Kidney capillary endothelial cell (primary cell): ENCODE results near the gene CFL1.

Source experiments
- DNase-seq: peaks from one replicate; pipeline ENCODE4 v3.0.0-alpha.2; 2018; ENCODE audit warnings: low spot score

Gene CFL1

DNA sequence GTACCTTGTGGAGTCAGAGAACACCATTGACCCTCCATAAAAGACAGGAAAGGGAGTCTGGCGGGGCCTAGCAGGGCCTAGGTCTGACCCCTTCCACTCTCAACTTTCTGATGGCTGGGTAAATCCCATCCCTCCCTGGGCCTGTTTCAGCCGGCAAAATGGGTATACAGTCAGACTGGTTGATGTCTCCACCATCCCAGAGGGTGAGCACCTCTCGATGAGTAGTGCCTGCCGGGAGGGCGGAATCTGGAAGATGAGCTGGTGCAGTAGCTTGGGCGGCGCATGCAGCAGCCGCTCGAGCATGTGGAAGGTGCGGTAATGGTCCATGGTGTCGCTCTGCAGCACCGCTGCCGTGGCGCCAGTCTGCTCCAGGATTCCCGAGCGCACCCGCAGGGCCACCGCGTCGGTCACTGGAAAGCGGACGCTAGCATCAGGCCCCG is 29.8 kb upstream of the CFL1 start:
- DNase-seq, result no peak

DNA sequence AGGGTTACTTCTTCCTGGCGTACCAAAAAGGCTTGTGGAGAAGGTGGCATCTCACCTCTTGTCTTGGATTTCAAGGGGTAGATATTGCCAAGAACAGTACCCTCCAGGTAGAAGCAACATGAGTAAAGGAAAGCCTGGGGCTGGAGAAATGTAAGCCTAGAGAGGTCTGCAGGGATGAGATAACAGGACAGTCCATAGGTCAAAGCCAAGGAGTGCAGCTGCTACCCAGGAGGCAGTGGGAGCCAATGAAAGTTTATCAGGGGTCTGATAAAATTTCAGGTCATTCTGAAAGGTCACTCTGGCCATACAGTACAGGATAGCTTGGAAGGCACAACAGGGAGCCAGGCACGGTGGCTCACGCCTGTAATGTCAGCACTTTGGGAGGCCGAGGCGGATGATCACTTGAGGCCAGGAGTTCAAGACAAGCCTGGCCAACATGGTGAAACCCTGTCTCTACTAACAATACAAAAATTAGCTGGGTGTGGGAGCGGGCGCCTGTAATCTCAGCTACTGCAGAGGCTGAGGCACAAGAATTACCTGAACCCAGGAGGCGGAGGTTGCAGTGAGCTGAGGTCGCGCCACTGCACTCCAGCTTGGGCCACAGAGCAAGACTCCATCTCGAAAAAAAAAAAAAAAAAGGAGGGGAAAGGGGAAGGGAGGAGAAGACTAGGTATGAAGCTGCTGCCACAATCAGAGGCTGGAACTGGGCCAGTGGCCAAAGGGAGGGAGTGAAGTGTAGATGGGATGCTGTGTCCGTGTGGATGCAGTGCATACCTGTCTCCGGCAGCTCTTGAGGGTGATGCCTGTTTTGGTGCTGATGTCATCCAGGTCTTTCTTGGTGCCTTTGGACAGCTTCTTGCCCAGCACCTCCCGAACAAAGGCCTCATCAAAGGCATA is 29.1 kb upstream of the CFL1 start:
- DNase-seq, result no peak

DNA sequence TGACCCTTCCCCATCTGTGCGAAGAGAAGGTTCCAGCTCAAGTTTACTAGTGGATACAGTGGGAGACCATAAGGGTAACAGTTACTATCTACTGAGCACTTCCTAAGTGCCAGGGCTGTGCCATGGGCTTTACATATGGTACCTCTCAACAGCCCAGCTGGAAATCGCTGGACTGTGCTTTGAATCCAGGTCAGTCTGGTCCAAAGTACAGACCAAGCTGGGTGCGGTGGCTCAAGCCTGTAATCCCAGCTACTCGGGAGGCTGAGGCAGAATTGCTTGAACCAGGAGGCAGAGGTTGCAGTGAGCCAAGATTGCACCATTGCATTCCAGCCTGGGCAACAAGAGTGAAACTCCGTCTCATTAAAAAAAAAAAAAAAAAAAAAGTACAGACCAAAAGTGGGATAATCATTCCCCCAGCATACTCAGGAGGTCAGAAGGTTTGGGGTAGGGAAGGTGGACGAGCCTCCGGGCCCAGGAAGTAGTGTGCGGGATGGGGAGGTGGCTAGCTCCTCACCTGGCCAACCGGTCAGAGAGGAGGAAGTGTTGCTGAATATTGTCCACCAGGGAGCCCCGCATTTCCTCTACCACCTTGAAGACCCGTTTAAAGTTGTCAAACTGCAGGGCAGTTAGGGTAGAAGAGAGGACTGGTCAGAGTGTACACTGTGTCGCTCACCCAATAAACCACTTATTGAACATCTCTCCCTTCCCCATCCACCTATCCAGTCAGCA is 28.0 kb upstream of the CFL1 start:
- no peak for DNase-seq

DNA sequence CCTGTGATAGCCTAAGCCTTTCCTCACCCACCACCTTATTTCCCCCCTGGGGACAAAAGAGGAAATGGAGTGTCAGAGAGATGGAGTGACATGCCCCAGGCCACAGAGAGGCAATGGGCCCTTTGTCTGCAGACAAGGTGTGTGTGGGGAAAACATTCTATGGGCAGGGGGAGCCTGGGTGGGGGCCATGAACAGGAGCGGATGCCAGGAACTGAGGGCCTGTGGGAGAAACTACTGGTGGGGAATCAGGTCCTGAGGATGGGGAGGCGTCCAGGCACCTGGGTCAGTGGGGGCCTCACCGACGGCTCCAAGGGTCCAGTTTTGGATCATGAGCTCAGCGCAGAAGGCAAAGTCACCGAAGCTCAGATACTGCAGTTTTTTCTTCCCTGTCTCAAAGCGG is 27.3 kb upstream of the CFL1 start:
- no peak for DNase-seq

DNA sequence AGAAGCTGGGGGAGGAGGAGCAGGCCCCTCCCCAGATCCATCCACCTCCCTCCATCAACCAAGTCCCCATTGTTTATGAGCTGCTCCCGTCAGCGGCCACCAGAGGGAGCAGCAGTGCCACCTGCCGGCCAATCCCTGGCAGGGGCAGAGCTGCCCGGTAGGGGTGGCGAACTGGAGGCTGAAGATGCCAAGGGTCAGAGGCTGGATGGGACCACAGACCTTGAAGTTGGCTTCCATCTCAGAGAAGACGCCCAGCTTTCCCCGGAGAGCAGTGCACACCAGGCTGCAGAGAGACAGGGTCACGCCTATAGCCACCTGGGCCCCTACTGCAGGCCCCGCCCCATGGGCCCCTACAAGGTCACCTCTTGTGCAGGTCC is 26.7 kb upstream of the CFL1 start:
- peak; percentile 83 for DNase-seq

DNA sequence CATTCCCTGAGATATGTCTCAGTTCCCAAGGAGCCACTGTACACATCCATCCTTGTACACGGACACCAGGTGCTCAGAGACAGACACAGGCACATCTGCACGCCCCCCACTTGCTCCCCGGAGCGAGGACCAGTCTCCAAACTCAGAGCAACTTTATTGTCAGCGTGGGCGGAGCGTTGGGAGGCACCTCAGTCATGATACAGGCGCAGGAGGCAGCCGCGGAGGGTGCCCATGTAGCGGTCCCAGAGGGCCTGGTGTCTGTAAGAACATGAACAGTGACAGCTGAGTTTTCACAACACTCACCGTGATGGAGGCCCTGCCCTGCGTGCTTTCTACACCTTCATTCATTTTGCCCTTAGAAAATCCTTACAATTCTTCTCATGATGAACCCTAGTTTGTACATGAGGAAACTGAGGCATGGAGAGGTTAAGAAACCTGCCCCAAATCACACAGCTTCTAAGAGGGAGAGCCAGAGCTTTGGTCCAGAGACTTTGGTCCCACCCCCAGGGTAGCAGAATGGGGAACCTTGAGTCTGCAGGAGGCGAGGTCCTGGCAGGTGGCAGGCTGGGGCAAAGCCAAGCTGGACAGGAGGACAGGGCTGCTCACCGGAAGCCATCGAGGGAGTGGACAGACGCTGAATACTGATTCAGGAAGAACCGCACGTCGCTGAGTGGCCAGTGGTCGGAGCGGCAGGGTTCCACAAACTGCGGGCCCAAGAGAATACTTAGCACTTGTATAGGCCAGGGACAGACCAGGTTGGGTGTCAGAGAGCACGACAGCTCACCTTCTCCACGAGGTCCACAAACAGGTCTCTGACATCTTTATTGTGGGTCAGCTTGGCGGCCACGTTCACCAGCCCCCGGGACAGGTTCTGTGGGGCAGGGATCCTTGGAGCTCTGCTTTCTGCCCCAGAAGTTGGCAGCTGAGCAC is 26.1 kb upstream of the CFL1 start:
- no peak for DNase-seq

DNA sequence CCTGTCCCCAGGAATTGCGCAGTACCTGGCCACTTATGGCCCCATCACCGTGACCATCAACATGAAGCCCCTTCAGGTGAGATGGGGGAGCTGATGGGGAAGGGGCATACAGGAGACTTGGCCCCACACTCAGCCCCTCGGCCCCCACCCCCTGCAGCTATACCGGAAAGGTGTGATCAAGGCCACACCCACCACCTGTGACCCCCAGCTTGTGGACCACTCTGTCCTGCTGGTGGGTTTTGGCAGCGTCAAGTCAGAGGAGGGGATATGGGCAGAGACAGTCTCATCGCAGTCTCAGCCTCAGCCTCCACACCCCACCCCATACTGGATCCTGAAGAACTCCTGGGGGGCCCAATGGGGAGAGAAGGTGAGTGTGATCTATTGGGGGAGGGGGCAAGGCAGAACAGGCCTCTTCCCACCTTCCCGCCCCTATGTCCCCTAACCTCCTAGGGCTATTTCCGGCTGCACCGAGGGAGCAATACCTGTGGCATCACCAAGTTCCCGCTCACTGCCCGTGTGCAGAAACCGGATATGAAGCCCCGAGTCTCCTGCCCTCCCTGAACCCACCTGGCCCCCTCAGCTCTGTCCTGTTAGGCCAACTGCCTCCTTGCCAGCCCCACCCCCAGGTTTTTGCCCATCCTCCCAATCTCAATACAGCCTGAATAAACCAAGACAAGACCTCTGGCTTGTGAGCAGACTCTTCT is 25.2 kb upstream of the CFL1 start:
- DNase-seq, result no peak

DNA sequence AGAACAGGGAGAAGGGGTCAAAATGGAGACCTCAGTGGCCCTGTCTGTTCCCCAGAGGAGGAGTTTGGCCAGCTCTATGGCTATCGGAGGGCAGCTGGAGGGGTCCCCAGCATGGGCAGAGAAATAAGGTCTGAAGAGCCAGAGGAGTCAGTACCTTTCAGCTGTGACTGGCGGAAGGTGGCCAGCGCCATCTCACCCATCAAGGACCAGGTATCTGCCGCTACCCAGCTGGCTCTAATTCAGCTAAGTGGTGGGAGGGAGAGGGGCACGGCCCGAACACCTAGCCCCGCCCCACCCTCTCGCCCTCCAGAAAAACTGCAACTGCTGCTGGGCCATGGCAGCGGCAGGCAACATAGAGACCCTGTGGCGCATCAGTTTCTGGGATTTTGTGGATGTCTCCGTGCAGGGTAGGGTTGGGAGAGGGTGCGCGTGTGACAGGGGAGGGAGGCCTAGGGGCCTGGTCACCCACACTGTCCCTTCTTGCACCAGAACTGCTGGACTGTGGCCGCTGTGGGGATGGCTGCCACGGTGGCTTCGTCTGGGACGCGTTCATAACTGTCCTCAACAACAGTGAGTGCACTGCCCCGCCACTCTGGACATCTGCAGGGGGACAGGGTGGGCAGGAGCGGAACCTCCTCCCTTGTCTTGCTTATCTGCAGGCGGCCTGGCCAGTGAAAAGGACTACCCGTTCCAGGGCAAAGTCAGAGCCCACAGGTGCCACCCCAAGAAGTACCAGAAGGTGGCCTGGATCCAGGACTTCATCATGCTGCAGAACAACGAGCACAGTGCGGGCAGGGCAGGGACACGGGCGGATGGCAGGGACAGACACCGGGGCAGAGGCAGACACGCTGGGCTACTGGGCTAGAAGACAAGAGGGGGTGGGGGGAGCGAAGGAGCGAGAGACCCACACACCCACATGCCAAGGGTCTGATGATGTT is 24.4 kb upstream of the CFL1 start:
- no peak for DNase-seq

DNA sequence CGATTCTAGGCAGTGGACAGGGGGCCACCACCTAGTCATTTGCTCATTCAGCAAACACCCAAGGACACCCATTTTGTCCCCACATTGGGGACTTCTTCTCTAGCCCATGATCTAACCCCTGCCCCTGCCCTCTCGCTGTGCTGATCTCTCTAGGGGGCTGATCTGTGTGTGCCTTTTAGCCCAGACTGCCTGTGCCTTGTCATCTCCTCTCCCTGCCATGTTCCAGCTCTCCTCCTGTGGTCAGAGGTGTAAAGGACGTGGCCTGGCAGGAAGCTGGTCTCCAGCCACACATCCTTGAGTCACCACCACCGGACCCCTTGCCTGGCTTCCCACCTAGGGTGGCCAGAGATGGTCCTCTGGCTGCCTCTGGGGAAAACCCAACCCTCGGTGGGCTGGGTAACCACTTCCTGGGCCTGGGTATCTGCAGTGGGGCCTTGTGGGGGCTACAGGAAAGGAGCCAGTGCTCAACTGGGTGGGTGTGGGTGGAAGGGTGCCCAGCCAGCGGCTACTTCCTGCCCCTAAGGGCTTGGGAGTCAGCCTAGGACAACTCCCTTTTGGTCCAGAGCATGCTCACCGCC is 23.0 kb upstream of the CFL1 start:
- DNase-seq, result no peak

DNA sequence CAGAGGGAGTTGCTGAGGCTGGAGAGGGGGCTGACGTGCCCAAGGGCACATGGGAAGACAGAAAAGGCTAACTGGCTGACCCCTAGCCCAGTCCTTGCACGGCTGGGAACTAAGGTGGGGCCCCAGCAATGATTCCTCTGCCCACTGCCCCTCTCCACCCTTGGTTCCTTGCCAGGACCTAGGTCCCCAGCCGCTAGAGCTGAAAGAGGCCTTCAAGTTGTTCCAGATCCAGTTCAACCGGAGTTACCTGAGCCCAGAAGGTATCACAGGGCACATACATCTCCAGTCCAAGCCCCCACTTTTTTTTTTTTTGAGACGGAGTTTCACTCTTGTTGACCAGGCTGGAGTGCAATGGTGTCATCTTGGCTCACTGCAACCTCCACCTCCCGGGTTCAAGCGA is 22.0 kb upstream of the CFL1 start:
- no peak for DNase-seq

DNA sequence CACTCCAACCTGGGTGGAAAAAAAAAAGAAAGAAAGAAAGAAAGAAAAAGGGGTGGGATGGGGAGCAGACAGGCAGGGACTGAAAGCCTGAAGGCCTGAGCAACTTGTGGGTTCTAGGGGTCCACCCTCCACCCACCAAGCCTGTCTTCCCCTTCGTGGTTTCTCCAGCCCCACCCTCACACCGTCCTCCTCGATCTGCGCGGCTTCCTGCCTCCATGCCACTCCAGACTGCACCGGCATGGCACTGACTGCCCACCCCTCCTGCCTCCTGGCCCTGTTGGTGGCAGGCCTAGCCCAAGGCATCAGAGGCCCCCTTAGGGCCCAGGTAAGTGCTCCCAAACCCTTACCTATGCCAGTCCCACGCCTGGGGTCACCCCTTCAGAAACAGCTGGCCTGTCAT is 21.6 kb upstream of the CFL1 start, which contains the start of gene CTSW:
CTSW (plus strand) TSS at position 221 of the 400 bp plus-strand sequence; CDS start at position 239, 18 bp downstream.
- no peak for DNase-seq

DNA sequence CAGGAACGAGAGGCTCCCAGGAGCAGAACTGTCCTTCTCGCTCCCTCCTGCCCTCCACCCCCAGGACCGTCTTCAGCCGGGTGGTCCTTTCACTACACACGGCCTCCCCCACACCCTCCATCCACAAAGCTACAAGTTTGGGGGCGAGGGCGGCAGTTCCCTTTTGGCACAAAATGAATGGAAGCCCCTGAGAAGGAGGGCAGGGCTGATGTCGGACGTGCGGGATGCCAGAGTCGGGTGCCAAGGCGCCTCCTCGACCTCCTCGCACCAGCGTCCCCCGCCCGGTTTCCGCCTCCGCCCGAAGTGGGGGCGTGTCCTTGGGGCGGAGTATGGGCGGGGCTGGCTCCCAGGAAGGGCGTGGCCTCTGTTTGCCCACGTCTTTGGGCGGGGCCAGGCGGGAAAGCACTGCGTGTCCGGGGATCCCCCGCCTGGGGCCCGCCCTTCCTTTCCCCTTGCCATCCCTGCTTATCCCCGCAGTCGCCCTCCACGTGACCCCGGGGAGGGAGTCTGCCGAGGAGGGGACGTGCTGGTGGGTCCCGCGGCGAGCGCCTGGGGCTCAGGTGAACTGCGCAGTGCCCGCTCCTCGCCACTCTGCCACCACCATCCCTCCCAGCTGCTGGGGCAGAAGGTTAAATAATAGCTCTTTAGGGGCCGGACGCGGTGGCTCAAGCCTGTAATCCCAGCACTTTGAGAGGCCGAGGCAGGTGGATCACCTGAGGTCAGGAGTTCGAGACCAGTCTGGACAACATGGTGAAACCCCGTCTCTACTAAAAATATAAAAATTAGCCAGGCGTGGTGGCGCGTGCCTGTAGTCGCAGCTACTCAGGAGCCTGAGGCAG is 15.6 kb upstream of the CFL1 start:
- DNase-seq, result peak; percentile 89

DNA sequence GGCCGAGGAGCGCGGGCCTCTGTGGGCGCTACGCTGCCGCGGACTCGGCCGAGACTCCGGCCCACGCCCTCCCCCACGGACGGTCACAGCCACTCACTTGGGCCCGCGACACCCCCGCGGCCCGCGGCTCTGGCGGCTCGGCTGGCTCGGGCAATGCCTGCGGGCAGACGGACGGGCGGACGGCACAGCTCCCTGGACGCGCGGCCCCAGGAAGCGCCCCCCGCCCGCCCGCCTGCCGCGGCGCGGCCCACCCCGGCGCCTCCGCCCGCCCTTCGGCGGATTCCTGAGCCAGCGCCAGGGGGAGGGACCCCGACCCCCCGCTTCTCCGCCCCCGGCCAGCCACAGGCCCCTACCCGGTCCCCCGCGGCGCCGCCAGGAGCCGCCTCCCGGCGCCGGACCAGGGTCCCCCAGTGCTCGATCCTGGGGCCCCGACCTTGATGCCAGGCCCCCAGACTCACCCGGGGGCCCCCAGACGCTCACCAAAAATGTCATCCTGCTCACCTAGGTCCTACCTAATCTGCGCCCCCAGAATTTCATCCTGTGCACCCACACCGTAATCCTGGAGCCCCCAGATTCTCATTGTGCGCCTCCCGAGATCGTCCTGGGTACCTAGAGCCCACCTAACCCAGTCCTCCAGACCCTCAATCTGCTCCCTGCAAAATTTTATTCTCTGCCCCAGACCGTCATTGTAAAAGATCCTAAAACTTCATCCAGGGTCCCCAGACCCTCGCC is 14.8 kb upstream of the CFL1 start, which contains the start of gene EFEMP2:
EFEMP2 (minus strand) TSS at position 215 of the 732 bp plus-strand sequence. CDS start 446 bp downstream, outside the sequence.
- DNase-seq, result no peak

DNA sequence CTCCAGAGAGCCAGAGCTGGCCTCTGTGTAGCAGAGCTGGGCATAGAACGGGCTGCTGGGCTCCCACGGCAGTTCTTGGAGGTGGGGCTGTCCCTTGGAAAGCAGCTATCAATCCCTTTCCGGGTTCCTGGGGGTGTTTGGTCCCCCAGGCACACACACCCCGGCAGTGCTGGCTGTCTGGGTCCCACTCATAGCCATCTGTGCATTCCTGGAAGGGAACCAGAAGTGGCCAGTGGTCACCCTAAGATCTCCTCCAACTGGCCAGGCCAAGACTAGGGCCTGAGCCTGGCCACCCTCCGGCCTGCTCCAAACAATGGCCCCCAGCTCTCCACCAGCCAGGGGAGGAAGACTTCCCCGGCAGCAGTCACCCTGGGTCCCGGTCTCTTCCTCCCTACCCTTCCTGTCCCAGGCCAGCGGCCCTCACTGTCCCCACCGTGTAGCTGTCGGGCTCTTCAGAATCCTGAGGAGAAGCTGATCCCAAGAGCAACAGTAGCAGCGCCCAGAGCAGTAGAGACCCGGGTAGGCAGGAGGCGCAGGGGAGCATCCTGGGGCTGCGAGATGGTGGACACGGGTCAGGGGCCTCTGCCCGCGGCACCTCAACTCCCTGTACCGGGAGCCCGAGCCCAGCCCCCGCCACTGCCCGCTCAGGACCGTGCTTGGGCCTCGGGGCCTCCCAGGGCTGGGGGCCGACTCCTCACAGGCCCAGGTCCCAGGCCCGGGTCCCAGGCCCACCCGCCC is 14.0 kb upstream of the CFL1 start:
- DNase-seq, result no peak

DNA sequence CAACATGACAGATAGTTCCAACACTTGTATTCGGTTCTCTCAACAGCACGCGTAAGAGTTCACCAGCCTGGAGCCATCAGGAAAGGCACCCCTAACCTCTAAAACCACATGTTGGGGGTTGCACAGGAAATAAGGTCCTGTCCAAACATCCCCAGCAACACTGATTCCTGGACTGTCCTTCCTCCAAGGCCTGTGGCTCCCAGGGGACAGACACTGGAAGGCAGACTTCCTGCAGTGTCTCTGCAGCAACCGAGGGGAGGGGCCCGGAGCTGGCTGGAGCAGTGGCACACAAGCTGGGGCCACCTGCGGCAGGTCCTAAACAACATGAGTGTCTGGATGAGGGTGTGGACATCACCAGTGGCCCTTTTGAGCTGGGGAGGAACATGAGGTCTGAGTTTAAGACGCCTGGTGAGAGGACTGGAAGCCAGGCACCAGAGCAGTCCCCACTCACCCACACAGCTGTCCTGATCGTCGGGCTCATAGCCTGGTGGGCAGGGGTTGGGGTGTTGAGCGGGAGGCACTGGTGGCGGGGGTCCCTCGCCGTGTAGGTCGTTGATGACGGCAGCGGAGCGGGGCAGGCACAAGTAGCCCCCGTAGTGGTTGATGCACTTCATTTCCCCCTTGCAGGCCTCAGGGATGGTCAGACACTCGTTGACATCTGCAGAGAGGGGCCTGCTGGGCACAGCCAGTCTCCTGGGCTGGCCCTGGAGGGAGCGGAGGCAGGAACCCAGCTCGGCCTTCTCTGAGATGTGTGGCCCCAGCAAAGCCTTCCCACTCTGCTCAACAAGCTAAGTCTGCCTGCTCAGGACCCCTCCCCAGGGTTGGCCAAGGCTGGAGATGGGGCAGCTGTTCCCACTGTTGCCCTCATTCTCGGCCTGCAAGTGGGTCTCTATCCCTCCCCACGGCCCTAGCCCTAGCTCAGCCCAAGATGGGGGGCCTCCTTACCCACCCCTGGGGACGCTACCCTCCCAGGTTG is 13.0 kb upstream of the CFL1 start:
- no peak for DNase-seq

DNA sequence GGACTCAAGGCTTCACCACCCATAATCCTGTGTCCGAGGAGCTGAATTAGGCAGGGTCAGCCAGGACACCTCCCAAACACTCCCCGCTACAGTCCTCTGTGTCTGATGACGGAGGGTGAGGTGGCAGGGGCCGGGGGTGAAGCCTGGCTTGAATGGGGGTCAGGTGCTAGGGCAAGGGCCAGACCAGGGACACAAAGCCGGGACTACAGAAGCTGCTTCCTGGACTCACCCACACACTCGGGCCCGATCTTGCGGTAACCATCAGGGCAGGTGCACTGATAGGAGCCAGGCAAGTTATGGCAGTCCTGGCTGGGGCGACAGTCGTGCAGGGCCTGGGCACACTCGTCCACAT is 12.3 kb upstream of the CFL1 start:
- no peak for DNase-seq
